KMS-11 (cell line): ENCODE results near the gene BAK1.

Experiments used
- H2AFZ ChIP-seq: fragments of 200-600 bp; sonication (generic); 2 replicates; pipeline ENCODE4 v1.6.1; 2016; ENCODE audit warnings: antibody characterized with exemption, mixed run types, low read depth
- H3K27ac ChIP-seq: fragments of 200-600 bp; sonication (generic); 2 replicates; pipeline ENCODE4 v1.6.1; 2016; ENCODE audit warnings: mild to moderate bottlenecking, mixed run types
- H3K27me3 ChIP-seq: fragments of 200-600 bp; sonication (generic); 2 replicates; pipeline ENCODE4 v1.6.1; 2017; ENCODE audit warnings: mild to moderate bottlenecking, low read depth, mixed run types, moderate library complexity; ENCODE audit not compliant: insufficient read depth
- H3K36me3 ChIP-seq: fragments of 200-600 bp; sonication (generic); 2 replicates; pipeline ENCODE4 v1.6.1; 2017; ENCODE audit warnings: mild to moderate bottlenecking, mixed run types; ENCODE audit not compliant: insufficient read depth
- H3K4me1 ChIP-seq: fragments of 200-600 bp; sonication (generic); 2 replicates; pipeline ENCODE4 v1.6.1; 2016; ENCODE audit warnings: mild to moderate bottlenecking, low read depth, mixed run types; ENCODE audit not compliant: poor library complexity, severe bottlenecking
- H3K4me2 ChIP-seq: fragments of 200-600 bp; sonication (generic); 2 replicates; pipeline ENCODE4 v1.7.0; 2016; ENCODE audit warnings: mild to moderate bottlenecking, mixed run types
- H3K4me3 ChIP-seq: fragments of 200-600 bp; sonication (generic); IDR thresholded peaks from 2 replicates; pipeline ENCODE4 v1.6.1; 2017; ENCODE audit warnings: low read depth, low read length, mixed read lengths; ENCODE audit not compliant: insufficient read depth
- H3K79me2 ChIP-seq: fragments of 200-600 bp; sonication (generic); 2 replicates; pipeline ENCODE4 v1.6.1; 2016; ENCODE audit warnings: low read depth, mixed run types; ENCODE audit not compliant: insufficient read depth
- H3K9ac ChIP-seq: fragments of 200-600 bp; sonication (generic); 2 replicates; pipeline ENCODE4 v1.6.1; 2016; ENCODE audit warnings: mild to moderate bottlenecking, mixed run types
- H4K20me1 ChIP-seq: fragments of 200-600 bp; sonication (generic); 2 replicates; pipeline ENCODE4 v1.6.1; 2016; ENCODE audit warnings: mild to moderate bottlenecking, mixed run types; ENCODE audit not compliant: insufficient read depth
- TF ChIP-seq, protein P1 (sequence below): fragments of 200-600 bp; sonication (generic); conservative IDR thresholded peaks from 2 replicates; pipeline ENCODE4 v1.6.1; 2017; ENCODE audit warnings: low read depth, mild to moderate bottlenecking, antibody characterized with exemption, low read length, moderate library complexity, mixed read lengths

The BAK1 gene

DNA sequence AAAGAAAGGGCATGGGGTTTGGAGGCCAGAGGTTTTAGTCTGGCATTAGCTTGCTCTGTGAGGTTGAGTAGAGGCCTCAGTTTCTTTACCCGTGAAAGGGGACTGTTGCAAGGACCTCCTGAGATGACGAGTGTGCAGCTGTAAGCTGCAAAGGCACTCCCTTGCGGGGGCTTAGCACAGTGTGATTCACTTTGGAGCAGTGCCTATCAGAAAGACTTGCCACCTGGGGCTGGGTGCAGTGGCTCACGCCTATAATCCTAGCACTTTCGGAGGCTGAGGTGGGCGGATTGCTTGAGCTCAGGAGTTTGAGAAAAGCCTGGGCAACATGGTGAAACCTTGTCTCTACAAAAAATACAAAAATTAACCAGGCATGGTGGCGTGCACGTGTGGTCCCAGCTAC lies 7.5 kb upstream of the BAK1 start:
- Histone ChIP-seq H3K36me3 (no peaks in the 10 kb centered on the region), H3K9ac (no peak overlapping the region), H3K27ac (no peak overlapping the region), H3K4me3 (no peak overlapping the region), H3K4me1 (peaks cover 23% of the 10 kb centered on the region), H3K27me3 (no peaks in the 10 kb centered on the region), H3K4me2 (no peak overlapping the region), H4K20me1 (no peaks in the 10 kb centered on the region), H3K79me2 (no peaks in the 10 kb centered on the region), H2AFZ (no peak overlapping the region)
- TF ChIP-seq, protein P1, sequence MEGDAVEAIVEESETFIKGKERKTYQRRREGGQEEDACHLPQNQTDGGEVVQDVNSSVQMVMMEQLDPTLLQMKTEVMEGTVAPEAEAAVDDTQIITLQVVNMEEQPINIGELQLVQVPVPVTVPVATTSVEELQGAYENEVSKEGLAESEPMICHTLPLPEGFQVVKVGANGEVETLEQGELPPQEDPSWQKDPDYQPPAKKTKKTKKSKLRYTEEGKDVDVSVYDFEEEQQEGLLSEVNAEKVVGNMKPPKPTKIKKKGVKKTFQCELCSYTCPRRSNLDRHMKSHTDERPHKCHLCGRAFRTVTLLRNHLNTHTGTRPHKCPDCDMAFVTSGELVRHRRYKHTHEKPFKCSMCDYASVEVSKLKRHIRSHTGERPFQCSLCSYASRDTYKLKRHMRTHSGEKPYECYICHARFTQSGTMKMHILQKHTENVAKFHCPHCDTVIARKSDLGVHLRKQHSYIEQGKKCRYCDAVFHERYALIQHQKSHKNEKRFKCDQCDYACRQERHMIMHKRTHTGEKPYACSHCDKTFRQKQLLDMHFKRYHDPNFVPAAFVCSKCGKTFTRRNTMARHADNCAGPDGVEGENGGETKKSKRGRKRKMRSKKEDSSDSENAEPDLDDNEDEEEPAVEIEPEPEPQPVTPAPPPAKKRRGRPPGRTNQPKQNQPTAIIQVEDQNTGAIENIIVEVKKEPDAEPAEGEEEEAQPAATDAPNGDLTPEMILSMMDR = no peak

DNA sequence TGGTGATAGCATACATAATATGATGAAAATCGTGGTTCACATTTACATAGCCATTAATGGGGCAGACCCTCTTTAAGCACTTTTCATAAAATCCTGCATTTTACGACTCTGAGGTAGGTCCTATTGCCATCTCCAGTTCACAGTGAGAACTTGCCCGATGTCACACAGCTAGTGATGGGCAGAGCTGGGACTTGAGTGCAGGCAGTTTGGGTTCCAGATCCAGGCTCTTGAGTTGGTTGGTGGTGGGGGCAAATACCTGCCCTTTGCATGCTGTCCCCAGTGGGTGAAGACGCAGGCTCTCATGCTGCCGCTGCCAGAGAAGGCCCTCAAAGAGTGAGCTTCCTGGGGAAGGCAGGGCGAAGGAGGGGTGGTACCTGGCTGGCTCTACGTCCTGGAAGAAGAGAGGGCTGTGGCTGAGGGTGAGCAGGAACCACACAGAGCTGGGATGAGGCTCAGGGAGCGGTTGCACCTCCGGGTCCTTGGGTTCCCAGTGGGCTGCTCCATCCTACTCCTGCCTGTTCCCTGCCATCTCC lies 6.1 kb upstream of the BAK1 start:
- H3K9ac ChIP-seq = no peak overlapping the region
- H3K27ac ChIP-seq = no peak overlapping the region
- H3K4me3 ChIP-seq = no peak overlapping the region
- TF ChIP-seq, protein P1 = no peak
- H3K36me3 ChIP-seq = no peaks in the 10 kb centered on the region
- H3K4me2 ChIP-seq = peak overlapping the region; percentile 39
- no peaks in the 10 kb centered on the region for H3K27me3 ChIP-seq
- H3K79me2 ChIP-seq = no peaks in the 10 kb centered on the region
- H4K20me1 ChIP-seq = no peaks in the 10 kb centered on the region
- peak overlapping the region; percentile 77 for H2AFZ ChIP-seq
- H3K4me1 ChIP-seq = peaks cover 23% of the 10 kb centered on the region

DNA sequence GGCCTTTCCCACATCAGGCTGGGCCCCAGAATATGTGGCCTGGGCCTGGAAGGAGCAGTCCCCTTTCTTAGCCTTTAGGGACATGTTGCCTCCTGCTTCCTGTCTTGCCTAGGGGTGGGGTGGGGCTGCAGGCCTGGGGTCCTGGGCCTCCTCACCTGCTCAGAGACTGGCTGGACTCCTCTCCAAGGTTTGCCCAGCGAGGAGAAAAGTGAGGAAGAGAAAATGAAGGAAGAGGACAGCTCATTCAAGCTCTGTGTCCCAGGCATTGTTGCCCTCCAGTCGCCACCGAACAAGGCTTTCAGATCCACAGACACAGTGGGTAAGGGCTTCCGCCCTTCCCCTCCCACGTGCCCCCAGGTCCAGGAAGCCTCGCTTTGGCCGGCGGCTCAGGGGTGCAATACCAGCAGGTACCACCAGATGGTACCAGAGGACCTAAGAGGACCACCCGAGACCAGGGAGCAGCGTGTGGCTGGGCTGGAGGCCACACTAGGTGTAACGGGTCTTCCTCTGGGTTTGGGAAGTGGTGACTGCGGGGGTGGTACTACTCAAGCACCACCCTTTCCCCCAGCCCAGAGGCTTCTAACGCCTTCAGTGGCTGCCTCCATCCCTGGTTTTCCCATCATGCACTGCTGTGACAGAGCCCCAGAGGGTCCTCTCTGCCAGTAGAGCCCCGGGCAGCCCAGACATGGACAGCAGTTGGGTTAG lies 5.5 kb upstream of the BAK1 start:
- Histone ChIP-seq H3K4me3 (no peak overlapping the region), H3K9ac (peak overlapping the region; percentile 35; the same call in 1 of the 2 replicates), H2AFZ (peak overlapping the region; percentile 77), H3K36me3 (no peaks in the 10 kb centered on the region), H4K20me1 (no peaks in the 10 kb centered on the region), H3K27me3 (no peaks in the 10 kb centered on the region), H3K4me2 (peak overlapping the region; percentile 39), H3K79me2 (no peaks in the 10 kb centered on the region), H3K27ac (no peak overlapping the region), H3K4me1 (peaks cover 24% of the 10 kb centered on the region)
- TF ChIP-seq, protein P1 = peak; percentile 97

DNA sequence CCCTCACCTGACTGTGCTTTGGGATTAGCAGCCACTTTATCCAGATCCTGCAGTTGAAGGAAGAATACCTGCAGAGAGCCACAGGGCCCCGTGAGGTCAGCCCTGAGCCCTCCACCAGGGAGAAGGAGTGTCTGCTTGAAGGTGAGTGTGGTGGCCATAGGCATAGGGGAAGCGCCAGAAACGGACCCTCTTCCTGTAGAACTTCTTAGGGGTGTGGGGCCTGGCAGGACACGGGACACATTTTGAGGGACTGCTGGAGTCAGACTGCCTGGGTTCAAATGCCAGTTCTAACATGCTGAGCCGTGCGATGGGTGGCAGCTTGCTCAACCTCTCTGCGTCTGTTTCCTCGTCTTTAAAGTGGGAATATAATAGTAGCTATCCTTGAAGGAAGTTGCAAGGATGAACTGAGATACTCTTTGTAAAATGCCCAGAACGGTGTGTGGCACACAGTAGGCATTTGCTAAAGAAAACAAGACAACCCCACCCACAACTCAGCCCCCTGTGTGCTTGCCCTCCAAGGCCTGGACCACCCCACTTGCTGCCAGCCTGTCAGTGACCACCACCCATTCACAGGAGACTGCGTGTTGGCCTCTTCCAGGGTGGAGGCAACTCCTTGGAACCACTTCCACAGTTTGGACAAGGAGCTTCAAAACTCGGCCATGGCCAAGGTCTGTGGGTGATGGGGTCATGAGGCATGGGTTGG lies 4.8 kb upstream of the BAK1 start:
- H3K79me2 ChIP-seq = peaks cover 2% of the 10 kb centered on the region; the same call in 1 of the 2 replicates
- peak overlapping the region; percentile 77 for H2AFZ ChIP-seq
- TF ChIP-seq, protein P1 = no peak
- H3K36me3 ChIP-seq = no peaks in the 10 kb centered on the region
- H3K4me2 ChIP-seq = peak overlapping the region; percentile 39; the same call in 1 of the 2 replicates
- no peaks in the 10 kb centered on the region for H3K27me3 ChIP-seq
- peaks cover 22% of the 10 kb centered on the region for H3K4me1 ChIP-seq
- H3K9ac ChIP-seq = peak overlapping the region; percentile 35; the same call in 1 of the 2 replicates
- H3K27ac ChIP-seq = no peak overlapping the region
- no peak overlapping the region for H3K4me3 ChIP-seq
- no peaks in the 10 kb centered on the region for H4K20me1 ChIP-seq
